Measurements from ENCODE around the gene ESM1. TPM values are rescaled to one million over a fixed set of nuclear protein-coding genes. Genes with fewer than 3 reads are reported as not detected.

The ESM1 gene
- total and polyA plus RNA-seq, 2 of the 8 experiments (the other 6 are each of a cell fraction or from before 2014, with no cell fraction given): not detected

- TF ChIP-seq CHD7 (IDR thresholded peaks at IDR 0.05; ENCODE audit: insufficient replicate concordance, low read length) (no peak), BRCA1 (IDR thresholded peaks at IDR 0.05; ENCODE audit: low read depth, low read length) (no peak), TEAD4 (IDR thresholded peaks at IDR 0.05; ENCODE audit: low read depth, low read length) (no peak), MAX (IDR thresholded peaks at IDR 0.05) (no peak), SIN3A (conservative IDR thresholded peaks at IDR 0.05 in 1 of 2, IDR thresholded peaks at IDR 0.05 in 1 of 2; ENCODE audit: low read depth in 1 of 2, low read length in 2 of 2) (no peak), CHD2 (IDR thresholded peaks at IDR 0.05; ENCODE audit: low read length) (no peak), KDM1A (IDR thresholded peaks at IDR 0.05; ENCODE audit: borderline replicate concordance, low read length) (no peak), GTF2F1 (IDR thresholded peaks at IDR 0.05; ENCODE audit: borderline replicate concordance, low read depth, low read length) (no peak), RNF2 (IDR thresholded peaks at IDR 0.05; ENCODE audit: borderline replicate concordance, low read depth, low read length, missing control alignments, poor library complexity, severe bottlenecking) (no peak), PHF8 (conservative IDR thresholded peaks at IDR 0.05; ENCODE audit: low read depth, low read length) (no peak)
Measured at GRCh38 chr5:55030676-55031369, 45.4 kb upstream of the ESM1 start (continued).

Measured in H1 (cell line).